Stimulated activated naive CD8-positive, alpha-beta T cell treated with anti-CD3 and anti-CD28 coated beads, Interleukin-15, Interleukin-2, amounts not matched to agents 100 U/mL and 50 U/mL, for 24 hours (primary cell): ENCODE measurements around the gene ELP4.

Experiments
- ATAC-seq: fragments of 150-1000 bp; cut with Tn5 transposase; one replicate; pipeline ENCODE4 v1.10.0; 2021
- DNase-seq: peaks from one replicate; pipeline ENCODE4 v3.0.0; 2021

Gene ELP4

GRCh38 chr11:31824879-31825837, 315.6 kb downstream of the ELP4 start:
- ATAC-seq: no peak

GRCh38 chr11:31825838-31826484, 316.4 kb downstream of the ELP4 start:
- ATAC-seq (no peak), DNase-seq (no peak)

More at GRCh38 chr11:31824879-31825837, 315.6 kb downstream of the ELP4 start:
- no peak for DNase-seq

- no peak for ATAC-seq
Measured at GRCh38 chr11:31826536-31827438, 317.2 kb downstream of the ELP4 start.

GRCh38 chr11:31827455-31828206, 318.1 kb downstream of the ELP4 start:
- ATAC-seq (no peak), DNase-seq (no peak)

More at GRCh38 chr11:31826536-31827438, 317.2 kb downstream of the ELP4 start:
- DNase-seq: no peak

- no peak for DNase-seq
- no peak for ATAC-seq
Measured at GRCh38 chr11:31828217-31828616, 318.6 kb downstream of the ELP4 start.

GRCh38 chr11:31830406-31830805, 320.8 kb downstream of the ELP4 start:
- no peak for DNase-seq

GRCh38 chr11:31834237-31834636, 324.7 kb downstream of the ELP4 start:
- ATAC-seq (no peak), DNase-seq (no peak)

More at GRCh38 chr11:31830406-31830805, 320.8 kb downstream of the ELP4 start:
- ATAC-seq: no peak
